ENCODE results near the gene JOSD2. TPM values are rescaled to one million over a fixed set of nuclear protein-coding genes. Genes with fewer than 3 reads are reported as not detected.

The JOSD2 gene
- total and polyA plus RNA-seq, 8 donors: 9.9 to 79.4 (median 61.0) TPM; not detected in 1

- intact Hi-C loops (cut with DNase I; ENCODE audit: low total_unique reads): no loop called here
- DNase-seq: no peak
- Histone ChIP-seq H3K27me3 (peaks cover 0 to 14% (median 6%) of the 10 kb centered on the region in 3 donors), H3K4me3 (no peak overlapping the region), H3K36me3 (peaks cover 0 to 17% (median 2%) of the 10 kb centered on the region in 4 donors), H3K4me1 (no peaks in the 10 kb centered on the region), H3K27ac (no peak overlapping the region), H3K9me3 (no peaks in the 10 kb centered on the region)
- 94 to 97% (median 97%) methylated on average over 26 to 40 of the region's 40 CpGs for WGBS, 5 donors
- no peak for TF ChIP-seq POLR2A (IDR thresholded peaks at IDR 0.05)
- TF ChIP-seq EP300 (IDR thresholded peaks at IDR 0.05): no peak
- no peak for TF ChIP-seq POLR2AphosphoS5 (IDR thresholded peaks at IDR 0.05)
- no peak for TF ChIP-seq CTCF (IDR thresholded peaks at IDR 0.05)
Measured at GRCh38 chr19:50519006-50519575, 8.1 kb upstream of the JOSD2 start.

GRCh38 chr19:50518091-50519005 is 7.4 kb upstream of the JOSD2 start:
- 94 to 96% (median 94%) methylated on average over 51 to 87 of the region's 87 CpGs for WGBS, 5 donors
- no peak for TF ChIP-seq POLR2AphosphoS5 (IDR thresholded peaks at IDR 0.05)
- TF ChIP-seq POLR2A (IDR thresholded peaks at IDR 0.05): no peak
- TF ChIP-seq CTCF (IDR thresholded peaks at IDR 0.05): no peak
- TF ChIP-seq EP300 (IDR thresholded peaks at IDR 0.05): no peak

DNA sequence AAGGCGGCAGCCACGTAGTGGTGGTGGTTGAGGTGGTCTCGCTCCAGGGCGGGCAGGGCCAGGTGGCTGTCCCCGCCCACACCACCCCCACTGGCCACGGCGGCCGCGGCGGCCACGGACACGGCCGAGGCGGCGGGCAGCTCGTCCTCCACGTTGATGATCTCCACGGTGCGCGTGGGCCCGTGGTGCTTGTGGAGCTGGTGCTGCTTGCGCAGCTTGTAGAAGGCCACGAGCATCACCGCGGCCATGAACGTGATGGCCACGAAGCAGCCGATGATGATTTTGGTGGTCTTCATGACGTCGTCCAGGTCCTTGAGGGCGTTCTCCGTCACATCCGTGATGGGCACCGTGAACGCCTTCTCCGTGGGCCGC is 6.7 kb upstream of the JOSD2 start:
- Histone ChIP-seq H3K27ac (no peak overlapping the region), H3K4me3 (no peak overlapping the region), H3K4me1 (no peaks in the 10 kb centered on the region), H3K36me3 (peaks cover 0 to 17% (median 2%) of the 10 kb centered on the region in 4 donors), H3K27me3 (peaks cover 0 to 15% (median 6%) of the 10 kb centered on the region in 3 donors), H3K9me3 (no peaks in the 10 kb centered on the region)
- TF ChIP-seq EP300 (IDR thresholded peaks at IDR 0.05) (no peak), CTCF (IDR thresholded peaks at IDR 0.05) (no peak), POLR2A (IDR thresholded peaks at IDR 0.05) (no peak), POLR2AphosphoS5 (IDR thresholded peaks at IDR 0.05) (no peak)
- no peak for DNase-seq
- WGBS, 5 donors: 92 to 98% (median 96%) methylated on average over 17 to 37 of the region's 37 CpGs
- intact Hi-C loops (cut with DNase I; ENCODE audit: low total_unique reads): no loop called here

More at GRCh38 chr19:50518091-50519005, 7.4 kb upstream of the JOSD2 start:
- Histone ChIP-seq H3K4me1 (no peaks in the 10 kb centered on the region), H3K9me3 (no peaks in the 10 kb centered on the region), H3K27ac (no peak overlapping the region), H3K36me3 (peaks cover 0 to 17% (median 2%) of the 10 kb centered on the region in 4 donors), H3K27me3 (peaks cover 0 to 15% (median 6%) of the 10 kb centered on the region in 3 donors), H3K4me3 (no peak overlapping the region)
- intact Hi-C loops (cut with DNase I; ENCODE audit: low total_unique reads): no loop called here
- DNase-seq: no peak

- Histone ChIP-seq H3K27ac (no peak overlapping the region), H3K4me1 (peaks cover 0 to 4% (median 3%) of the 10 kb centered on the region in 4 donors), H3K36me3 (peaks cover 0 to 17% (median 2%) of the 10 kb centered on the region in 4 donors), H3K9me3 (no peaks in the 10 kb centered on the region), H3K27me3 (peaks cover 0 to 15% (median 6%) of the 10 kb centered on the region in 3 donors), H3K4me3 (no peak overlapping the region)
- intact Hi-C loops (cut with DNase I; ENCODE audit: low total_unique reads): no loop called here
- DNase-seq: no peak
- WGBS, 5 donors: 59 to 63% (median 60%) methylated on average over 43 to 53 of the region's 53 CpGs
- TF ChIP-seq CTCF (IDR thresholded peaks at IDR 0.05) (no peak), EP300 (IDR thresholded peaks at IDR 0.05) (no peak), POLR2AphosphoS5 (IDR thresholded peaks at IDR 0.05) (no peak), POLR2A (IDR thresholded peaks at IDR 0.05) (no peak)
Measured at GRCh38 chr19:50516964-50517703, 6.1 kb upstream of the JOSD2 start.
